Umbilical cord (tissue), 2 donors: ENCODE data around the gene HOXD12. TPM values are rescaled to one million over a fixed set of nuclear protein-coding genes. Genes with fewer than 3 reads are reported as not detected.

Experiments used
- DNase-seq: peaks from one replicate; pipeline ENCODE4 v3.0.0-alpha.2; 2015; ENCODE audit warnings: low spot score
- total RNA-seq: library from RNA; depleted of rRNA; stranded (reverse); fragments of >200 nt; gene quantifications from one replicate; pipeline ENCODE4 v1.2.3, GENCODE V29; 2014; ENCODE audit warnings: low replicate concordance; ENCODE audit not compliant: insufficient read depth

The HOXD12 gene, protein sequence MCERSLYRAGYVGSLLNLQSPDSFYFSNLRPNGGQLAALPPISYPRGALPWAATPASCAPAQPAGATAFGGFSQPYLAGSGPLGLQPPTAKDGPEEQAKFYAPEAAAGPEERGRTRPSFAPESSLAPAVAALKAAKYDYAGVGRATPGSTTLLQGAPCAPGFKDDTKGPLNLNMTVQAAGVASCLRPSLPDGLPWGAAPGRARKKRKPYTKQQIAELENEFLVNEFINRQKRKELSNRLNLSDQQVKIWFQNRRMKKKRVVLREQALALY
- total RNA-seq: 1.9 TPM

DNA sequence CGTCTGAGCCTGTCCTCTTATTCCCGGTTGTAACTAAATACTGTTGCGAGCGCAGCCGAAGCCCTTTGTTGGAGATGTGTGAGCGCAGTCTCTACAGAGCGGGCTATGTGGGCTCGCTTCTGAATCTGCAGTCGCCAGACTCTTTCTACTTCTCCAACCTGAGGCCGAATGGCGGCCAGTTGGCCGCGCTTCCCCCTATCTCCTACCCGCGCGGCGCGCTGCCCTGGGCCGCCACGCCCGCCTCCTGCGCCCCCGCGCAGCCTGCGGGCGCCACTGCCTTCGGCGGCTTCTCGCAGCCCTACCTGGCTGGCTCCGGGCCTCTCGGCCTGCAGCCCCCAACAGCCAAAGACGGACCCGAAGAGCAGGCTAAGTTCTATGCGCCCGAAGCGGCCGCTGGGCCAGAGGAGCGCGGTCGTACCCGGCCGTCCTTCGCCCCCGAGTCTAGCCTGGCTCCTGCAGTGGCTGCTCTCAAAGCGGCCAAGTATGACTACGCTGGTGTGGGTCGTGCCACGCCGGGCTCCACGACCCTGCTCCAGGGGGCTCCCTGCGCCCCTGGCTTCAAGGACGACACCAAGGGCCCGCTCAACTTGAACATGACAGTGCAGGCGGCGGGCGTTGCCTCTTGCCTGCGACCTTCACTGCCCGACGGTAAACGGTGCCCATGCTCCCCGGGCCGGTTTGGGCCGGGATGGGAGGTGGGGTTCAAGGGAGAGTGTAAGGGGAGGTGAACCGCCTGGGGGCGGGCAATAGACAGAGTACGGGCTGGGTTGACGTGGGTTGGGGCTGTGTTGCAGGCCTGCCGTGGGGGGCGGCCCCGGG lies at the start of gene HOXD12:
Gene HOXD12 (plus strand): TSS at position 68 of the 819 bp plus-strand sequence. CDS start 7 bp downstream, at position 75.
- DNase-seq: no peak

DNA sequence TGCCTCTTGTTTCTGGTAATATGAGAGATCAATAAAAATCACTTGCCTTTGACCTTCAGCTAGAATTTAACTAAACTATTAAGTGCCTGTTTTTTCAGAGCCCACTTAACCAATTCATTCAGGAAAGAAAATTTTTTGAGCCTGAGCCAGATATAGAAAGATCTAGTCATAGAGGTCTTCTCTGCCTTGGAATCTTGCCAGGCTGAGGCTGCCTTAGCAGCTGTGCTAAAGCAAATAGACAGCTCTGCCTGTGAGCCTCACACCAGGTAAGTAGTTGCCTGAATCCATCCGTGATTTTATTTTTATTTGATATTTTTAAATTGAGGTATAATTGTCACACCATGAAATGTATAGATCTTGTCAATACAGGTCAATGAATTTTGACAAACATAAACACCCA lies 43.2 kb upstream of the HOXD12 start:
- DNase-seq: no peak

DNA sequence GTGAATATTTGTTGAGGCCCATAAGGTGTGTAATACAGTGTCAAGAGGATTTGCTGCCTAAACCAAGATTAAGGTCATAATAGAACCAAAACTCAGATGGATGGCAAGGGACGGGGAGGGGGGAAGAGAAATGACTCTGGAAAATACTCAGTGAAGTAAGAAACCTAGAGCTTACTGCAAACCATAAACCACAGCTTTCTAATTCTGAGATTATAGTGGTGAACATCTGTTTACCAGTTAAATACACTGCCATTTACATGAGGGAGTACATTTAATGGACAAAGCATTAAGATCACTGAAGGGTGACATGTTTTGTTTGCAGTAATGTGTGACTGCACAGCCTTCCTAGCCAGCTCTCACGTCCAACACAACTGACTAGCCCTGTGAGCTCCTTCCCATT lies 35.6 kb upstream of the HOXD12 start:
- DNase-seq: no peak

DNA sequence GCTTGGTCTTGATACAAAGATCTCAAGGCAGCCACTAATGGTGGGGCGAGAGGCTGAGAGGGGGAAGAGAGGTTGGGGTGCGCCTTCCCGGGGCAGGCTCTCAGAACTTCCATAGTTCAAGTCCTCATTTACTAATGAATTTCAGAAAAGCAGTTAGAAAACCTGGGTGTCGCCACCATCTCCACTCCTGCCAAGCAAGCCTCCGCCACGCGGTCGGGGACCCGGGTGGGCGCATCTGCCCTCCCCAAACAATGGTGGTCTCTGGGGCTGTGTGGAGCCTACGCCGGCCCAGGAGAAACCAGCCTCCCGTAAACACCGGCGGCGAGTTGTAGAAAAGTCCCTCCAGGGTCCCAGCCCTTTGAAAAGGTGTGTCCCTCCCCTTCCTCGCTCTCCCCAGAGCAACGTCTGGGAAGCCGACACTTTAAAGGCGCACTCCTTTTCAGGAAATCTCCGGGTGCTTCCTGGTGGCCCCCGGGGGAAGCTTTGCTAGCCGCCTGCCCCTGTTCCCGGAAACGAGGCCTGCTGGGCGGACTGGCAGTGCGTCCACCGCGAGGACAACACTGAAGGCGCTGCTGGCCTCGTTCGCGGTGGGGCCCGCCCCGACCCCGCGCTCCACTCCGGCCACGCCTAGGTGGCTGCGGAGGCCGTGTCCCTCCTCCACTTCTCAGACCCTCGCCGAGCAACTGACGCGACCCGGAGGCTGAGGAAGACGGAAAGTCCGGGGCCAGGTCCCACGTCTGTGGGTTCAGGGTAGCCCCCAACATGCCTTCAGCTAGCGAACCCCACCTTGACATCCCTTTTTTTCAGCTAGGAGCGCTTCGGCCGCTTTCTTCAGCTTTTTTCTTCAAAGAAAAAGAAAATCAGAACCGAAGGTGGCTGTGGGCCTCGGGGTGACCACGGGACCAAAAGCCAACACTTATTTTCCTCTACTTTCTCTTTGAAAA lies 32.7 kb upstream of the HOXD12 start:
- DNase-seq: no peak

DNA sequence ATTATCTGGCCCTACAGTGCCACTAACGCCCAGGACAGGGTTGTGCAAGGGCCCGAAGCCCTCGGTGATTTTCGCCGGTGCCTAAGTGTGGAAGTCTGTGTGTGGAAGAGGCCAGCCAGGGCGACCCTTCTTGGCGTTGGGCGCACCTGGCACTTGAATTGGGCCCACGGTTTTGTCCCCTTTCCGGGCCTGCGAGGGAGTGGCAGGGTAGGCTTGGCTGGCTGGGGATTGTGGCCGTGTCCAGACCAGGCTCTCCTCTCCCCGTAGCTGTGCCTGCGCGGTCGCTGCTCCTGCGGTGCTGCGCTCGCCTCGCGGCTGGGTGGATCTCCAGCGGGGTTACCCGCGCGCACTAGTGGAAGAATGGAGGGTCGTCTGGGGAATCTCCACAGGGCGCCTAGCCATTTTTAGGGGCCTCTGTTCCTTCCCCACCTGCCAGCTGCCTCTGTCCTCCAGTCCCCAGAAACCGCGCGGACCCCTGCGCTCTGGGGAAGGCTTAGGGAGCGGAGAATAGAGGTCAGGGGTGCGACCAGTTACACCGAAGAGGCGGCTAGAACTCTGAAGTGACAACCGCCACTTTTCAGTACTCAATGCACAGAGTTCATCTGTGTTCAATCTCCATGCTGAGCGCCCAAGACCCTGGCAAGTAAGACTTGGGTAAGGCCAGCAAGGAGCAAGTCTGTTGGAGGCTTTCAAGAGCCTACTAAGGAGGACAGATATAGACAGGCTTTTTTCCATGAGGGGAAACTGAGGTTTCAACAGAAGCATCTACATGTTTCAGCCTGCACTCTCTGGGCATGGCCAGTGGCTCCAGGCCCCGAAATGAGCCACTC lies 31.8 kb upstream of the HOXD12 start:
- DNase-seq: no peak

DNA sequence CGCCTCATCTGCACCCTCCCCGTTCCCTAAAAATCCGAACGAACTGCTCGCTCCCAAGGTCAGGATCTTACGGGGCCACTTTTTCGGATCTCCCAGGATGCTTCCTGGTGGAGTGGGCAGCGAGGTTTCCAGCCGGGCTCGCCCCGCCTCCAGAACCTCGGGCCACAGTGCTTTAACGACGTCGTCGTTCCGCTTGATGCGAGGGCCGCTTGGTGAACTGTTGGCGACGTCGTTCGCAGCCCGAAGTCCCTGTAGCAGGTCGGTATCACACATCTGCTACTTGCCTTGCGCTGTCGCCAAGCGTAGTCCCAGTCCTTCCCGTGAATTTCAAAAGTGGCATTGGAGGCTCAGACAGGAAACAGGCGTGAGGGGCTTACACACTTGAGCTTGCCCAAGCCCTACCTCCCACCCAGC lies 31.2 kb upstream of the HOXD12 start:
- no peak for DNase-seq

DNA sequence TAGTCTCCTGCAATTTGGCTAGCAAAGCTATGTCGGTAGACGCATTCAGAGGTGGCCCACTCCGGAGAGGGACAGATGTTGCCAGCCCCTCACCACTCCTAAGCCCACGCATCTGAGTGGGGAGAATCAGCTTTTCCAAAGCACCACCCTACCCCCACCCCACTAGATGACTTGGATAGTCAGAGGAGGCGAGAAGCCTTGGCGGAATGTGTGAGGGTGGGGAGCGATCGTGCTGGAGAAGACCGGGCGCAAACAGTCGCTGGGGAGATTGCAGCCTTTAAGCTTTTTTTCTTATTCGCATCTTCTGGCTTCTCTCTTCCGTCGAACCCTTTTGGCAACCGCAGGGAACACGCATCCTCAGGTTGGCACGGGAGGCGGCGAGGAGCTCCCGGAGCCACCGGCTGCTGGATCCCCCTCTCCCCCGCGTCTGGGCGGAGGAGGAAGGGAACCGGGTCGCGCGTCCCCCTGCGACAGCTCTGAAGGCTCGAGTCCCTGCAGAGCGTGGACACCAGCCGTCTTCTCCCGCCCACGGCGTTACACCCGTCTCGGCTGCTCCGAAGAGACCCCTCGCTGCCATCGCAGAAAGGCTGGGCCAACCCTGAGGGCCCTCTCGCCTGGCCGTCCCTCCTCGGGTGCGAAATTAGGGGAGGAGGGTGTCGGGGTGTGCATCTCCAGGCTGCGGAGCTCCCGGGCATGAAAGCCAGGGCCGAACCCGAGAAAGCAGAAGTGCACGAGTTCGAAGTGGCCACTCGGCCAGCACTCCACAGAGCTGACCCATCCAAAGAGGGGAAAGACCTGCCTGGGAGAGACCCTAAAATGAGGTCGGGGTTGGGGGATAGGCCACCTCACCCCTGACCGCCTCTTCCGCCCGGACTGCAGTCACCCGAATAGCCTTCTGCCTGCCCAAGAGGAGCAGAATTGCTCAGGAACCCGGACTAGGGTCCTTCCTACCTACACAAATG lies 28.0 kb upstream of the HOXD12 start:
- DNase-seq: no peak

DNA sequence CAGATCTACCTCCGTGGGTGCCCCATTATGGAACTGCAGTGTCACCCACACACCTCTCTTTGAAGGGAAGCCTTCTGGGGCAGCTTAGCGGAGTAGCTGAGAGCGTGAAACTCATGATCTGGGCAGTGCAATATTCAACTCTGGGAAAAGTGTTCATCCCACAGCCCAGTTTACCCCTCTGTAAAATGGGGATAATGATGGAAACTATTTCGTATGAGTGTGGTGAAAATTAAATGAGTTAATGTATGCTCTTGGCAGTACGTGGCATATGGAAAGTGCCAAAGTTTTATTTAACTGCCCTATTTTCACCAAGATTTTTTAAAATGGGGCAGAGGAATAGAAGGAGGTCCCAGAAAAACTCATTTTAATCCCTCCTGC lies 27.3 kb upstream of the HOXD12 start:
- DNase-seq: no peak

DNA sequence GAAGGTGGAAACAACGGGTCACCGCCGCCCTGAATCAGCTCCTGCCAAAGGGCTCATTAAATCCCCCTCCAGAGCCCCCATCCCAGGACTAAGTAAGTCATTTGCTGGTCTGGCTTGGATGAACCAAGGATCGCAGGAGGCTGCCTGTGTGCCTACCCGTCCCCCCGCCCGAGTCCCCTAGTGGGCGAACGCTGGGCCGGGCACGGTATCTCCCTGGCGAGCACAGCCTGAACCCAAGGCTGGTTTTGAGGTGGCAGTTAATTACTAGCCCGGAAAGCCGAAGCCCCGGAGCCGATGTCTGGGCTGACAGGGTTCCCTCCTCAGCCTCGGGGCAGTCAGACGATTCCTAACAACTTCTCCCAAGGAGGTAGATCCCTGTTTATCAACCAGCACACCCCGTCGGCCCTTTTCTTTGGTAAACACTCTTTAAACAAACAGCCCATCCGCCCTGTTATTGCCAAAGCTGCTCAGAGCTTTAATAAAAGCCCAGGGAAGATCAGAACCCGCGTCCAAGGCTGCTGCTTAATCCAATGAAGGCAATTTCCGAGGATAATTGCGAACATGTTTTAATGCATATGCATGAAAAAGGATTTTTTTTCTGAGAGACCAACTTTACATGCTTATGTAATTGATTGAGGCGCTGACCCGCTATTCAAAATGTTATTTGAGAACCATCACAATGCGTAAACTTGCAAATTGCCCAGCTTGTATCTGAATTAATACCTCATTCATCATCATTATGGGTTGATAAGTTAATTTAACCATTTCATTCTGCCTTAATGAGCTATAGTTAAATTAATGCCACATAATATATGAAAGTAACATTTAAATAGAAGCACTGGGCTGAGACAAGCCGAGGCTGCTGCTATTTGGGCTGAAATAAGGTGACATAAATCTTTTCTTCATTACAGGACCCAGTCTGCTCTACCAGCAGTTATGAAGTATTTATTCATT lies 26.4 kb upstream of the HOXD12 start:
- no peak for DNase-seq

DNA sequence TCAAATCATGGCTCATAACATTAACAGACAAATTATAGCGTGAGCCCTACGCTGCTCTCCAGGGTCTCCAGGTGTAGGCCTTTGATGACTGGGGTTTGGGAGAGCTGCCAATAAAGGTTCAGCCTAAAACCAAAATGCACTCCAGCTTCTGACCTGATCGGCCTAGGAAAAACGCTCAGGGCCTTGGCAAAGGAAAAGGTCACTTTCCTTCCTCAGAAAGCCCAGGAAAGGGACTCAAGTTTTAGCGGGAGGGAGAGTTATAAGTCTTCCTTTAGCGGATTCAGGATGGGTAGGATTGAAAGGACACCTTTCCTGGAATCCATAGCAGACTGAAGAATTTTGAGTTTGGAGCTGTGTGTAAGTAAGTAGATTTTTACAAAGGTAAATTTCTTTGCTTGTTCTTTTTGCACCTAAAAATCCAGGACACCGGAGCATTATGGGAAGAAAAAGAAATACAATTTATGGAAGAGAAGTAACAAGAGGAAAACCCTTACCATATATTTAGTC lies 24.6 kb upstream of the HOXD12 start:
- DNase-seq: no peak

DNA sequence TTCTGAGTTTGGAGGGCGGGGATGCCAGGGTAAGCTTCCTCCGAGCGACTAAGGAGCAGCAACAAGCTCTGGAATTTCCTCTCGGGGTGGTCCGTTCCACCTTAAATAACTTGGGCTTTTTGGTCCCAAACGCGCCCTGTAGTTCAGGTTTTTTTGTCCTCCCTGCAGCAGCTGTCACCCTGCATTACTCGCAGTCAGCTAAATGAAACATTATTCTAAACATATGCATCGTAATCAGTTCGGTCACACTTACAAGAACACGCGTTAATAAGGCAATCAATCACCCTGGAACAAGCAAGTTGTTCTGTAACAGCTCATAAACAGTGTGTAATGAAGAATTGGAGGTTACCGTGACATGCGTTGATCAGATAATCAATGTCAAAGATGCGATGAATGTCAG lies 24.1 kb upstream of the HOXD12 start:
- DNase-seq: peak; percentile 38

DNA sequence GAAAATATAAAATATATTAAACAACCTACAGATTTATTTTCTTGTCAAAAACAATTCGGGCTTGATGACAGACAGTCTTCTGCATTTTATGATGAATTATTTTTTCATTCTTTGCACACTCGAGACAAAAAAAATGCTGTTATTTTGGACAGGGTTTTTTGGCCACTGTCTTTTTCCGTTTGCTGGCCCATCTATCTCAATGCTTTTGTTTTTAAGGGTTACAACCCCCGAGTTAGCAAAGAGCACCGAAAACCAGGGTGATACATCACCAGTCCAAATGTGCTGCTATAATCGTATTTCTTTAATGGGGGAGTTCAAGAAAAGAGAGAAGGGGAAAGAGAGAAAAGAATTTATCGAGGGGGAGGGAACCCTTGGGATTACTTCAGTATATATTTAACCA lies 23.5 kb upstream of the HOXD12 start:
- DNase-seq: no peak

DNA sequence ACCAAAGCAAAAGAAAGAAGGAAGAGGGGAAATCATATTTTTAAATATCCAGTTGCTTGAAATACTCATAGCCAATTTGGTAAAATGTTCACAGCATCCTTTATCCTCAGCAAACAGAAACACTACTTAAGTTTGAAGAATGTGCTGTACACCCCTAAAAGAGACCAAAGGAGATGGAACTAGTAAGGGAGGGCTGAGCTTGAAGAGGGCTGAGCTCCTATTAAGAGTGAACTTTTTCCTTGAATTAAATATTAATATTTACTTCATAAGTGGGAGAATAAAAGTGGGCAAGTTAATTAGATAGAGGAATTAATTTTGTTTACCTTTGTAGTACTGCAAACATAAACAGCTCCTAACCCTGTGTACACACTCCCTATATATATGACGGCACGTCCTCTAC lies 22.8 kb upstream of the HOXD12 start:
- DNase-seq: no peak

DNA sequence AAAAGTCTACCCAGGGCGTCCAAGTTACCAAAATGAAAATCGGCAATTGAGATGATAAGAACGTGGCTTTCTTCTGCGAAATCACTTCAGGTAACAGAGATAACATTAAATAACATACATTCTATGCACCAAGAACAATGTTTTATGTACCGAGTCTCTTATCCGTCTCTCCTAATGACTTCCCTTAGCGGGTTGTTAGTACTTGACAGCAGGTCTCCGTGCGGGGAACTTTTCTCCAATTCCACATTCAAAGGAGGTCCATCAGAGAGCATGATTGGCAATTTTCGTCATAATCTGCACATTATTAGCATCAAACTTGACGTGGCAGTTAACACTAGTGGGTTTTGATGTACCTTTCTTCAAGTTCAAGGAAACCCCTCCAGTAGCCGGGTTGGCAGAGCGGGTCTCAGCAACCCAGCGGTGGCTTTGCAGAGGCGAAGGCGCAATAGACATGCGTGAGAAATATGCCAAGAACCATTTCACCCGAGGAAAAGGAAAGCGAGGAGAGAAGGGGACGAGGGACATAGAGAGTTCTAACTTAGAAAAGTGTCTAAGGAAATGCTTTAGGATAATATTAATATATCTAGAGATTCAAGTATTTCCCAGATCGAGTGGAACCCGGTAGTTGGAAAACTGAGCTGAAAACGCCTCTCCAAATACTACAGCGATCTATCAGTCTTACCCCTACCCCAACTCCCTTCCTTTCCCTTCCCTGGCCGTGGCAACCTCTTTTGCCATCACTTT lies 20.9 kb upstream of the HOXD12 start:
- DNase-seq: no peak

DNA sequence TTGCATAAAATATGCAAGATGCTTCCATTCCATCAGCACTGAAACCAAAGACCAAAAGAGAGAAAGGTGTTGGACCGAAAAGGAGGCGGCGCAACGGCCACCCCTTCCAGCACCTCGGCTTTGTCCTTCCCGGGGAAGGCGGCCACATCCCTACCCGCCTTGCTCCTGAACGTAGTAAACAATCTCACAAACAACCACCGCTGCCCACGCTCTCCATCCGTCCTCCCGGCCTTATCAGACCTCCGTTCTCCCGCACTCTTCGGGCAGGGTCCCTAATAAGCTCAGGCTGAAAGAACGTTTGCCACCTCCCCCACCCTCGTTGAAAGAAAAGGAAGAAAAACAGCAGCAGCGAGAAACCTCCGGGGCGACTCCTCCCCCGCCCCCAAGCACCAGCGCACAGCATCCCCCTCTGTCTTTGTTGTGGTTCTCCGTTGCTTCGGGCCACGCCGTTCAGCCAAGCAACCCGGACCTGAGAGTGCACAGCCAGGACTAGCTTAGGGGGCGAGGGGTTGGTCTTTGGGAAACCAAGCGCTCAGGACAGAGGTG lies 20.2 kb upstream of the HOXD12 start:
- no peak for DNase-seq

DNA sequence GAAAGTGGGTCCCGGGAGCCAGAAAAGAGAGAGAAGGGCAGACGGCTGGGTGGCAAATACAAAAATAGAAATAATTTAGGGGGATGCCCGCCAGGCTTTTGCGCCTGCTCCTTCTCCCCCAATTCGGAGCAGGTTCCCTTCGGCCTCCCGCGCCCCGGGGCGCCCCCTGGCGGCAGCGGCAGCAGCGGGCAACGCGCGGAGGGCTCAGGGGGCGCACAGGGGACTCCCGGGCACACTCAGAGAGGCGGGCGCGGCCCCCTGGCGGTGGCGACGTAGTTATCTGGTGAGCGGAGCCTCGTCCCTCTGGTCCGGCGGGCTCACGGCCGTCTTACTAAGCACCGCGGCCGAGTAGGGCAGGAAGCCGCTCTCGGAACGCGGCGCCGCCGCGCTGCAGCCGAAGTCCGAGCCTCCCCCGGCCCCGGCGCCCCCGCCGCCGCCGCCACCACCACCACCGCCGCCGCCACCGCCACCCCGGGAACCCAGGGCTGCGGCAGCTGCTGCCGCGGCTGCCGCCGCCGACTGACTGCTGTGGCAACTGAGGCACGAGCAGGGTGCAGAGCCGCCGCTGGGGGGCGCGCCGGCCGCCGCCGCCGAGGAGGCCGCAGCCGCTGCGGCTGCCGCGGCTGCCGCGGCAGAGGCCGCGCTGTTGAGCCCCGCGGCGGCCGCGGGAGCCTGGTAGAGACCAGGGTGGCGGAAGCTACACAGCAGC lies 19.6 kb upstream of the HOXD12 start:
- peak; percentile 52 for DNase-seq
